GM19035 (cell line): ENCODE measurements around the gene ACSF3.

Experiments used
- ATAC-seq: cut with Tn5 transposase; IDR thresholded peaks from one replicate; pipeline ENCODE4 v1.9.1; 2021; ENCODE audit not compliant: unreplicated experiment

Gene ACSF3

GRCh38 chr16:89198417-89199240 is 105.0 kb downstream of the ACSF3 start:
- ATAC-seq = no peak

GRCh38 chr16:89199241-89200123 is 105.8 kb downstream of the ACSF3 start:
- no peak for ATAC-seq

GRCh38 chr16:89200124-89200849 is 106.6 kb downstream of the ACSF3 start, which contains the start of gene SLC22A31:
TSS of gene SLC22A31 (minus strand) at chr16:89200537. CDS start at chr16:89200501, 36 bp downstream.
- ATAC-seq = no peak

- no peak for ATAC-seq
These were observed 107.3 kb downstream of the ACSF3 start for GRCh38 chr16:89200850-89201411.

GRCh38 chr16:89201439-89202377 is 108.1 kb downstream of the ACSF3 start:
- ATAC-seq = no peak

- no peak for ATAC-seq
These were observed 109.0 kb downstream of the ACSF3 start for GRCh38 chr16:89202422-89203215.
